GM23248 (cell line): ENCODE results near the gene DNAJC8. TPM values are rescaled to one million over a fixed set of nuclear protein-coding genes. Genes with fewer than 3 reads are reported as not detected.

ENCODE experiments used
- DNase-seq: peaks from one replicate; pipeline ENCODE4 v3.0.0-alpha.2; 2015
- H2AFZ ChIP-seq: fragments of 200-600 bp; sonication (generic); 2 replicates; pipeline ENCODE4 v1.6.1; 2016; ENCODE audit warnings: antibody characterized with exemption
- H3F3A ChIP-seq: fragments of 200-600 bp; sonication (generic); 2 replicates; pipeline ENCODE4 v1.6.1; 2016; ENCODE audit warnings: mild to moderate bottlenecking, antibody characterized with exemption, mixed run types; ENCODE audit not compliant: insufficient read depth
- H3K27ac ChIP-seq: fragments of 200-600 bp; sonication (generic); 2 replicates; pipeline ENCODE4 v1.5.1; 2016; ENCODE audit warnings: mild to moderate bottlenecking
- H3K27me3 ChIP-seq: fragments of 200-600 bp; sonication (generic); replicated peaks from 2 replicates; pipeline ENCODE4 v1.6.1; 2016; ENCODE audit warnings: mild to moderate bottlenecking; ENCODE audit not compliant: insufficient read depth
- H3K36me3 ChIP-seq: fragments of 200-600 bp; sonication (generic); 2 replicates; pipeline ENCODE4 v1.6.1; 2016; ENCODE audit warnings: low read depth, mild to moderate bottlenecking
- H3K4me1 ChIP-seq: fragments of 200-600 bp; sonication (generic); 2 replicates; pipeline ENCODE4 v1.6.1; 2016; ENCODE audit warnings: mild to moderate bottlenecking; ENCODE audit not compliant: insufficient read depth
- H3K4me2 ChIP-seq: fragments of 200-600 bp; sonication (generic); one replicate; pipeline ENCODE4 v1.6.1; 2016; ENCODE audit warnings: mild to moderate bottlenecking; ENCODE audit not compliant: unreplicated experiment
- H3K4me3 ChIP-seq: fragments of 200-600 bp; sonication (generic); 2 replicates; pipeline ENCODE4 v1.5.1; 2016; ENCODE audit warnings: mild to moderate bottlenecking
- H3K79me2 ChIP-seq: fragments of 200-600 bp; sonication (generic); 2 replicates; pipeline ENCODE4 v1.6.1; 2016; ENCODE audit warnings: mild to moderate bottlenecking; ENCODE audit not compliant: insufficient read depth
- H3K9ac ChIP-seq: fragments of 200-600 bp; sonication (generic); 2 replicates; pipeline ENCODE4 v1.6.1; 2016; ENCODE audit warnings: mild to moderate bottlenecking
- H3K9me2 ChIP-seq: fragments of 200-600 bp; sonication (generic); 2 replicates; pipeline ENCODE4 v1.6.1; 2016; ENCODE audit warnings: mixed run types, mild to moderate bottlenecking, moderate library complexity; ENCODE audit not compliant: insufficient read depth
- H3K9me3 ChIP-seq: fragments of 200-600 bp; sonication (generic); one replicate; pipeline ENCODE4 v1.6.1; 2017; ENCODE audit warnings: low read depth
- H4K20me1 ChIP-seq: fragments of 200-600 bp; sonication (generic); 2 replicates; pipeline ENCODE4 v1.6.0; 2016; ENCODE audit not compliant: insufficient read depth
- EZH2 ChIP-seq: fragments of 200-600 bp; sonication (generic); IDR thresholded peaks from 2 replicates; pipeline ENCODE4 v1.6.1; 2018; ENCODE audit warnings: antibody characterized with exemption, mild to moderate bottlenecking; ENCODE audit not compliant: insufficient read depth, poor library complexity, severe bottlenecking
- EZH2phosphoT487 ChIP-seq: fragments of 200-600 bp; sonication (generic); IDR thresholded peaks from 2 replicates; pipeline ENCODE4 v1.6.1; 2018; ENCODE audit warnings: antibody characterized with exemption, moderate library complexity, mild to moderate bottlenecking, low read depth; ENCODE audit not compliant: insufficient read depth
- WGBS, 2 experiments: methylation state at CpG; one replicate each; pipeline ENCODE4 v1.1.6; 2015 to 2017; ENCODE audit warnings: low lambda C conversion rate in 2 of 2, low coverage in 1 of 2; ENCODE audit errors: missing lambda C conversion rate in 2 of 2; 5-methylcytosine and 5-hydroxymethylcytosine counted together
- in situ Hi-C: fragments of 300-500 bp; cut with MboI; formaldehyde crosslinking; loops from 2 replicates; pipeline ENCODE4 v1.15.0; 2020
- polyA plus RNA-seq: library from polyadenylated mRNA; unstranded; fragments of >200 nt; fragmentation: Nextera tagmentation; extraction: Ambion mirVana; gene quantifications from 2 replicates; pipeline ENCODE4 v1.2.1, GENCODE V29; 2016
- total RNA-seq: library from RNA; depleted of rRNA; stranded (reverse); fragments of >200 nt; shearing (Covaris generic); gene quantifications from 2 replicates; pipeline ENCODE4 v1.2.3, GENCODE V29; 2014

DNAJC8 gene
- total and polyA plus RNA-seq, 2 experiments from 2014 or later = 53.0 to 98.6 TPM

DNA sequence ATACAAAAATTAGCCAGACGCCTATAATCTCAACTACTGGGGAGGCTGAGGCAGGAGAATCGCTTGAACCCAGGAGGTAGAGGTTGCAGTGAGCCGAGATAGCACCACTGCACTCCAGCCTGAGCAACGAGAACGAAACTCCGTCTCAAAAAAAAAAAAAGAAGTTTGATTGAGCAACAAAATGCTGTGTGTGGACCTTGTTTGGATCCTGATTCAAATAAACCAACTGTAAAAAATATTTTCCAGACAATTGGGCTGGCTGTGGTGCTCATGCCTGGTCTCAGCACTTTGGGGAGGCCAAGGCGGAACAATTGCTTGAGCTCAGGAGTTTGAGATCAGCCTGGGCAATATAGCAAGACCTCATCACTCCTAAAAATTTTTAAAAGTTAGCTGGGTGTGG lies 73.1 kb downstream of the DNAJC8 start:
- WGBS, 2 experiments = 84 to 90% methylated on average over 7 of the region's 7 CpGs
- no peaks in the 10 kb centered on the region for H3K9me2 ChIP-seq
- H3K4me2 ChIP-seq = no peak overlapping the region
- no peak overlapping the region for H3K27ac ChIP-seq
- no peaks in the 10 kb centered on the region for H3K79me2 ChIP-seq
- H3K9ac ChIP-seq = no peak overlapping the region
- no peak for DNase-seq
- H4K20me1 ChIP-seq = no peaks in the 10 kb centered on the region
- peaks cover 8% of the 10 kb centered on the region for H3K4me1 ChIP-seq
- H3F3A ChIP-seq = peaks cover 7% of the 10 kb centered on the region; the same call in 1 of the 2 replicates
- in situ Hi-C loops = no loop called here
- TF ChIP-seq EZH2 (no peak), EZH2phosphoT487 (no peak)
- H3K36me3 ChIP-seq = no peaks in the 10 kb centered on the region
- H3K27me3 ChIP-seq = no peaks in the 10 kb centered on the region
- H3K9me3 ChIP-seq = no peaks in the 10 kb centered on the region
- no peak overlapping the region for H3K4me3 ChIP-seq
- no peak overlapping the region for H2AFZ ChIP-seq

DNA sequence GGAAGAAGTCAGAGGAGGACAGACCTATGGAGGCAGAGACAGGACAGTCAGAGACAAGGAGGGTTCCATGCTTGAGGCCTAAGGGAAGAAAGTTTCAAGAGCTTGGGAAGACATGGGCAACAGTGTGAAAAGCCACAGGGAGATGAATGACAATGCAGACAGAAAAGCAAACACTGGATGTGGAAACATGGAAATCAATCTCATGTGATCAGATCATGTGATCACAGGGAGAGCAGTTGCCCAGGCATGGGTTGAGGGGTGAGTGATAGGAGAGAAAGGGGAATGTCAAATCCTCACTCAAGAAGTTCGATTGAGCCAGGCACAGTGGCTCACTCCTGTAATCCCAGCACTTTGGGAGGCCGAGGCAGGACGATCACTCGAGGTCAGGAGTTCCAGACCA lies 73.6 kb downstream of the DNAJC8 start:
- no peak overlapping the region for H3K4me3 ChIP-seq
- H3K4me2 ChIP-seq = no peak overlapping the region
- TF ChIP-seq EZH2phosphoT487 (no peak), EZH2 (no peak)
- no peaks in the 10 kb centered on the region for H3K9me2 ChIP-seq
- H3F3A ChIP-seq = peaks cover 7% of the 10 kb centered on the region; the same call in 1 of the 2 replicates
- 73 to 84% methylated on average over 4 of the region's 4 CpGs for WGBS, 2 experiments
- no peak for DNase-seq
- peaks cover 8% of the 10 kb centered on the region for H3K4me1 ChIP-seq
- no peaks in the 10 kb centered on the region for H3K79me2 ChIP-seq
- H3K27ac ChIP-seq = no peak overlapping the region
- H4K20me1 ChIP-seq = no peaks in the 10 kb centered on the region
- no peak overlapping the region for H3K9ac ChIP-seq
- in situ Hi-C loops = no loop called here
- no peaks in the 10 kb centered on the region for H3K36me3 ChIP-seq
- no peaks in the 10 kb centered on the region for H3K27me3 ChIP-seq
- H3K9me3 ChIP-seq = no peaks in the 10 kb centered on the region
- H2AFZ ChIP-seq = no peak overlapping the region

DNA sequence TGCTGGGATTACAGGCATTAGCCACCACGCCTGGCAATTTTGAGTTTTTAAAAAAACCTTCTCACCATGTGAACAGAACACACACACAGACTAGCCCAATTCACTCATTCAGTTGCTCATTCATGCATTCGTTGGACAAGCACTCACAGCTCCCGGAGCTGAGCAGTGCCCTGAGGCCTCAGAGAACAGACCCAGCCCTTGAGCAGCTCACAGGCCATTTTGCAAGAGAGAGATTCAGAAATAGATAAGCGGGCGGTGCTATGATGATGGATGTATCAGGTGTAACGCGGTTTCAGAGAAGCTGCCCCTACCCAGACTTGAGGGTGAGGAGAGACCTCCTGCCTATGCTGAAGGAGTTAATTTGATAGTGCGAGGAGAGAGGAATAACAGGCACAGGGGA lies 74.9 kb downstream of the DNAJC8 start:
- H4K20me1 ChIP-seq = no peaks in the 10 kb centered on the region
- 87 to 89% methylated on average over 8 of the region's 8 CpGs for WGBS, 2 experiments
- in situ Hi-C loops = no loop called here
- no peaks in the 10 kb centered on the region for H3K79me2 ChIP-seq
- DNase-seq = no peak
- H3K9me3 ChIP-seq = no peaks in the 10 kb centered on the region
- no peak overlapping the region for H3K4me3 ChIP-seq
- no peaks in the 10 kb centered on the region for H3K27me3 ChIP-seq
- H3K9me2 ChIP-seq = no peaks in the 10 kb centered on the region
- H3K36me3 ChIP-seq = no peaks in the 10 kb centered on the region
- H2AFZ ChIP-seq = no peak overlapping the region
- H3K4me1 ChIP-seq = peaks cover 10% of the 10 kb centered on the region
- H3K9ac ChIP-seq = no peak overlapping the region
- no peak overlapping the region for H3K4me2 ChIP-seq
- TF ChIP-seq EZH2phosphoT487 = no peak
- no peak for TF ChIP-seq EZH2
- peaks cover 7% of the 10 kb centered on the region; the same call in 1 of the 2 replicates for H3F3A ChIP-seq
- H3K27ac ChIP-seq = no peak overlapping the region

DNA sequence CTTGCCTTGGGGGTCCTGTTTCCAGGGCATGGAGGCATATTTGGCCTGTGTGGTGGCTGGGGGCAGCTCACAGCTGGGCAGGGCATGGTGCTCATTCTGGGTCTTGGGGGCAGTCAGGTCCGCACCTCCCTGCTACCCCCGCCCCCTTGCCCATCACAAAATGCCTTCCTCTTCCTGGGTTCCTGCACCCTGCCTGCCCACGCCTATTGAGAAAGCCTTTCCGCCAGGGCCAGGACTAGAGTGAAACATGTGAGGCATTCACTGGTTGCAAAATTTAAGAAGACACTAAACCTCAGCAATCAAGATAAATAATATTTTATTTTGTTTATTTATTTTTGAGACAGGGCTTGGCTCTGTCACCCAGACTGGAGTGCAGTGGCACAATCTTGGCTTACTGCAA lies 76.0 kb downstream of the DNAJC8 start:
- no peak overlapping the region for H2AFZ ChIP-seq
- no peak overlapping the region for H3K27ac ChIP-seq
- no peaks in the 10 kb centered on the region for H3K9me2 ChIP-seq
- H3K4me2 ChIP-seq = no peak overlapping the region
- no peak overlapping the region for H3K9ac ChIP-seq
- H3K4me1 ChIP-seq = peaks cover 13% of the 10 kb centered on the region
- 85 to 90% methylated on average over 4 of the region's 4 CpGs for WGBS, 2 experiments
- H3K4me3 ChIP-seq = no peak overlapping the region
- in situ Hi-C loops = no loop called here
- H3K79me2 ChIP-seq = no peaks in the 10 kb centered on the region
- DNase-seq = no peak
- no peaks in the 10 kb centered on the region for H3K27me3 ChIP-seq
- H3K9me3 ChIP-seq = no peaks in the 10 kb centered on the region
- H4K20me1 ChIP-seq = no peaks in the 10 kb centered on the region
- no peaks in the 10 kb centered on the region for H3K36me3 ChIP-seq
- TF ChIP-seq EZH2 (no peak), EZH2phosphoT487 (no peak)
- H3F3A ChIP-seq = peaks cover 7% of the 10 kb centered on the region; the same call in 1 of the 2 replicates

DNA sequence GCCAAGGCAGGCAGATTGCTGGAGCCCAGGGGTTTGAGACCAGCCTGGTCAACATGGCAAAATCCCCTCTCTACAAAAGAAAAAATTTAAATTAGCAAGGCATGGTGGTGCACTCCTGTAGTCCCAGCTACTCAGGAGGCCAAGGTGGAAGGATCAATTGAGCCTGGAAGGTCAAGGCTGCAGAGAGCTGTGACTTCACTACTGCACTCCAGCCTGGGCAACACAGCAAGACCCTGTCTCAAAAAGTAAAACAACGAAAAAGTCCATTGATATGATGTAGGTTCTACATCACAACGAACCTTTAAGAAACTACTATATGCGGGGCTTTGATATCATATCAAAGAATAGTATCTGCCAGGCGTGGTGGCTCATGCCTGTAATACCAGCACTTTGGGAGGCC lies 77.2 kb downstream of the DNAJC8 start:
- no peaks in the 10 kb centered on the region for H3K79me2 ChIP-seq

More for the DNA sequence above, 77.2 kb downstream of the DNAJC8 start:
- no peaks in the 10 kb centered on the region for H3K9me2 ChIP-seq
- no peak for TF ChIP-seq EZH2phosphoT487
- no peak for TF ChIP-seq EZH2
- H3K4me1 ChIP-seq = peaks cover 7% of the 10 kb centered on the region
- no peak overlapping the region for H3K27ac ChIP-seq
- in situ Hi-C loops = no loop called here
- H2AFZ ChIP-seq = no peak overlapping the region
- no peaks in the 10 kb centered on the region for H3K9me3 ChIP-seq
- H4K20me1 ChIP-seq = no peaks in the 10 kb centered on the region
- DNase-seq = no peak
- H3F3A ChIP-seq = 0 out of 2 replicates have a peak, but pooled peaks cover 2% of the 10 kb centered on the region
- no peak overlapping the region for H3K4me3 ChIP-seq
- no peaks in the 10 kb centered on the region for H3K36me3 ChIP-seq
- no peak overlapping the region for H3K4me2 ChIP-seq
- no peaks in the 10 kb centered on the region for H3K27me3 ChIP-seq
- H3K9ac ChIP-seq = no peak overlapping the region
- 75 to 80% methylated on average over 4 of the region's 4 CpGs for WGBS, 2 experiments
